Tibial nerve (tissue), 4 donors: ENCODE data around the gene B3GALT6. TPM values are rescaled to one million over a fixed set of nuclear protein-coding genes. Genes with fewer than 3 reads are reported as not detected.

ENCODE experiments used
- DNase-seq, 2 donors: peaks; one replicate each; pipeline ENCODE4 v3.0.0-alpha.2; 2019; ENCODE audit warnings: low spot score in 2 of 2
- H3K27ac ChIP-seq, 4 donors: fragments of 200-600 bp; sonication (generic) in 3 of 4; one replicate each; pipeline ENCODE4 v1.5.1; 2017 to 2019; ENCODE audit warnings: mild to moderate bottlenecking in 1 of 4
- H3K27me3 ChIP-seq, 2 donors: fragments of 200-600 bp; sonication (generic) in 1 of 2; one replicate each; pipeline versions ENCODE4 v1.5.1 to v1.6.0; 2017 to 2019
- H3K36me3 ChIP-seq, 3 donors: fragments of 200-600 bp; sonication (generic); one replicate each; pipeline ENCODE4 v1.5.1; 2018 to 2019
- H3K4me1 ChIP-seq, 4 donors: fragments of 200-600 bp; sonication (generic) in 3 of 4; one replicate each; pipeline ENCODE4 v1.5.1; 2017 to 2019
- H3K4me3 ChIP-seq, 4 donors: fragments of 200-600 bp; sonication (generic) in 3 of 4; one replicate each; pipeline ENCODE4 v1.5.1; 2017 to 2019; ENCODE audit warnings: mild to moderate bottlenecking in 1 of 4, moderate library complexity in 1 of 4
- H3K9me3 ChIP-seq, 4 donors: fragments of 200-600 bp; sonication (generic) in 3 of 4; one replicate each; pipeline ENCODE4 v1.5.1; 2017 to 2019
- EP300 ChIP-seq, 2 donors: sonication (generic); formaldehyde crosslinking; IDR thresholded peaks; one replicate each; pipeline ENCODE4 v1.6.1; 2017; ENCODE audit warnings: antibody characterized with exemption in 2 of 2, mild to moderate bottlenecking in 1 of 2
- POLR2A ChIP-seq, 2 donors: fragments of 450-650 bp; IDR thresholded peaks; one replicate each; pipeline ENCODE4 v1.6.1; 2017; ENCODE audit warnings: antibody characterized with exemption in 2 of 2, mild to moderate bottlenecking in 2 of 2, moderate library complexity in 2 of 2
- WGBS, 2 donors: methylation state at CpG; one replicate each; pipeline ENCODE4 v1.1.5; 2018; 5-methylcytosine and 5-hydroxymethylcytosine counted together
- total RNA-seq, 4 donors: library from RNA; depleted of rRNA; stranded (reverse); fragments of >200 nt; gene quantifications; one replicate each; pipeline ENCODE4 v1.1.0, GENCODE V29; 2016
- TF ChIP-seq, protein P1 (sequence below), 5 experiments: fragments of 200-600 bp in 3 of 5; fragments of 450-650 bp in 2 of 5; sonication (generic) in 3 of 5; IDR thresholded peaks; one replicate each; pipeline ENCODE4 v1.5.1; 2016 to 2019; ENCODE audit warnings: antibody characterized with exemption in 5 of 5, mild to moderate bottlenecking in 3 of 5, moderate library complexity in 2 of 5

Gene B3GALT6
- total RNA-seq, 4 donors from 2014 or later: 13.3 to 24.0 (median 21.4) TPM

DNA sequence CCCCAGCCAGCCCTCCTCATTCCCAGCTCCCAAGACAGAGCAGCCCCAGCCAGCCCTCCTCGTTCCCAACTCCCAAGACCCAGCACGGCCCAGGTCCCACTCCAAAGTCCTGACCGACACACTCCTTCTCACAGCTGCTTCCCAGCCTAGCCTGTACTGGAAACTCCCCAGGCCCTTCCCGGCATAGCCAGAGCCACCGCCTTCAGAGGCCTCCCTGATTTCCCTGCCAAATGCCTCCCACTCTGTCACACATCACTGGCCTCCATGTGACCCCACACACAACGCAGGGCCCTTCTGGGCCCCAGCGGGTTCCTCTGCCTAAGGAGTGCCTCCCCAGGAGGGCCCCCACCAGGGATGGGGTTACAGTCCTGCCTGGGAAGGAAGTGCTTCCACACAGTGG lies 38.8 kb downstream of the B3GALT6 start:
- Histone ChIP-seq H3K27ac (no peak overlapping the region), H3K36me3 (peaks cover 0 to 33% (median 5%) of the 10 kb centered on the region in 3 donors), H3K4me1 (peaks cover 0 to 69% (median 38%) of the 10 kb centered on the region in 4 donors), H3K9me3 (no peaks in the 10 kb centered on the region), H3K27me3 (no peaks in the 10 kb centered on the region), H3K4me3 (no peak overlapping the region)
- TF ChIP-seq, protein P1, sequence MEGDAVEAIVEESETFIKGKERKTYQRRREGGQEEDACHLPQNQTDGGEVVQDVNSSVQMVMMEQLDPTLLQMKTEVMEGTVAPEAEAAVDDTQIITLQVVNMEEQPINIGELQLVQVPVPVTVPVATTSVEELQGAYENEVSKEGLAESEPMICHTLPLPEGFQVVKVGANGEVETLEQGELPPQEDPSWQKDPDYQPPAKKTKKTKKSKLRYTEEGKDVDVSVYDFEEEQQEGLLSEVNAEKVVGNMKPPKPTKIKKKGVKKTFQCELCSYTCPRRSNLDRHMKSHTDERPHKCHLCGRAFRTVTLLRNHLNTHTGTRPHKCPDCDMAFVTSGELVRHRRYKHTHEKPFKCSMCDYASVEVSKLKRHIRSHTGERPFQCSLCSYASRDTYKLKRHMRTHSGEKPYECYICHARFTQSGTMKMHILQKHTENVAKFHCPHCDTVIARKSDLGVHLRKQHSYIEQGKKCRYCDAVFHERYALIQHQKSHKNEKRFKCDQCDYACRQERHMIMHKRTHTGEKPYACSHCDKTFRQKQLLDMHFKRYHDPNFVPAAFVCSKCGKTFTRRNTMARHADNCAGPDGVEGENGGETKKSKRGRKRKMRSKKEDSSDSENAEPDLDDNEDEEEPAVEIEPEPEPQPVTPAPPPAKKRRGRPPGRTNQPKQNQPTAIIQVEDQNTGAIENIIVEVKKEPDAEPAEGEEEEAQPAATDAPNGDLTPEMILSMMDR (IDR thresholded peaks at IDR 0.05): no peak
- TF ChIP-seq POLR2A (IDR thresholded peaks at IDR 0.05): no peak
- TF ChIP-seq EP300 (IDR thresholded peaks at IDR 0.05): no peak
- DNase-seq: no peak
- WGBS, 2 donors: 42 to 46% methylated on average over 5 to 7 of the region's 7 CpGs

DNA sequence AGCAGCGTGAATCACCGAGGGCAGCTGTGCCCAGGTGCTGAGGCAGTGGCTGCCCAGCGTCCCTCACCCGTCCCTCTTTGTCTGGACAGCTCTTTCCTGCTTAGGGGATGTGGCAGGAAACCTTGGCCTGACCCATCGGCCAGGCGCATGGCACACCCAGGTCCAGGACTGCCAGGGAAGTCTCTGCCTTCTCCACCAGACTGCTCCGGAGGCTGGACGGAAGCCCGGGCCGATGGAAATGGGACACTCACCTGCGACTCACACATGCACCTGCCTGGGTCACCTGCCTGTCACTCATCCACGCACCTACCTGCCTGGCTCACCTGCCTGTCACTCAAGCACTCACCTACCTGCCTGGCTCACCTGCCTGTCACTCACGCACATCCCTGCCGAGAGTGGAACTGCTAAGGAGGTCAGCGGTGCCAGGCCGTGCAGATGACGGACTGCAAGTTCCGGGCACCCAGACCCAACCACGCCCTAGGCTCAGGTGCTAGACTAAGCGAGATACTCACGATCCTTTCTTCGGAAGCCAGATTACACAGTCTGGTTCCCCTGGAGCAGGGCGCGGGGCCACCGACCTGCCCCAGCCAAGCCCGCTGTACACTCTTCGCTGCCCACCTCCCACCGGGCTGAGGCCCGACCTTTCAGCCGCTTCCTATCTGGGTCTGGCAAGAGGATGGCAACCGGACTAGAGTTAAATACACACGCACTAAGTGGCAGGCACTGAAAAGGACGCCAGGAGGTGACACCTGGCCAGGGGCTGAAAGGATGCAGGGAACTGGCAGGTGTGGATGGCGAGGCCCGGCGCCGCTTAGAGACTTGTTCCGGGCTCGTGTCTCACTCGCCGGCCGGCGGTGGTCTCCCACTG lies 40.5 kb downstream of the B3GALT6 start:
- peak overlapping the region; percentile 80 to 90 (median 84) for H3K4me3 ChIP-seq
- peaks cover 0 to 69% (median 38%) of the 10 kb centered on the region in 4 donors for H3K4me1 ChIP-seq
- DNase-seq: no peak
- H3K27ac ChIP-seq: peak overlapping the region in 2 of 4 donors; percentile 87 to 89
- H3K9me3 ChIP-seq: no peaks in the 10 kb centered on the region
- peaks cover 0 to 15% (median 0%) of the 10 kb centered on the region in 3 donors for H3K36me3 ChIP-seq
- 38 to 45% methylated on average over 35 to 42 of the region's 43 CpGs for WGBS, 2 donors
- no peaks in the 10 kb centered on the region for H3K27me3 ChIP-seq
- TF ChIP-seq EP300 (IDR thresholded peaks at IDR 0.05) (no peak), POLR2A (IDR thresholded peaks at IDR 0.05) (no peak)
- TF ChIP-seq, protein P1 (IDR thresholded peaks at IDR 0.05): no peak

DNA sequence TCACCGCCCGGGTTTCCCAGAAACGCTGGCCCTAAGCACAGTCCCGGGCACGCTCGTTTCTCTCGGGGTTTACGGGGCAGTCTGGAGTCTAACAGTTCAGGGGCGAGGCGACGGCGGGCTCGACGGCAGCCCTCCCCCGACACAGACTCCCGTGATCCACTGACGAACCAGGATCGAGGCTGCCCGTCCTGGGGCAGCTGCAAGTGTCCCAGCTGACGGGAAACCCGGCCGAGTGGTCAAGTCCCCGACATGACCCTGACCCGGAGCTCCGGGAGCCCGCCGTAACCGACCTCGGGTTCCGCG lies 41.1 kb downstream of the B3GALT6 start:
- no peak for DNase-seq
- TF ChIP-seq POLR2A (IDR thresholded peaks at IDR 0.05): no peak
- no peak for TF ChIP-seq EP300 (IDR thresholded peaks at IDR 0.05)
- TF ChIP-seq, protein P1 (IDR thresholded peaks at IDR 0.05): no peak

DNA sequence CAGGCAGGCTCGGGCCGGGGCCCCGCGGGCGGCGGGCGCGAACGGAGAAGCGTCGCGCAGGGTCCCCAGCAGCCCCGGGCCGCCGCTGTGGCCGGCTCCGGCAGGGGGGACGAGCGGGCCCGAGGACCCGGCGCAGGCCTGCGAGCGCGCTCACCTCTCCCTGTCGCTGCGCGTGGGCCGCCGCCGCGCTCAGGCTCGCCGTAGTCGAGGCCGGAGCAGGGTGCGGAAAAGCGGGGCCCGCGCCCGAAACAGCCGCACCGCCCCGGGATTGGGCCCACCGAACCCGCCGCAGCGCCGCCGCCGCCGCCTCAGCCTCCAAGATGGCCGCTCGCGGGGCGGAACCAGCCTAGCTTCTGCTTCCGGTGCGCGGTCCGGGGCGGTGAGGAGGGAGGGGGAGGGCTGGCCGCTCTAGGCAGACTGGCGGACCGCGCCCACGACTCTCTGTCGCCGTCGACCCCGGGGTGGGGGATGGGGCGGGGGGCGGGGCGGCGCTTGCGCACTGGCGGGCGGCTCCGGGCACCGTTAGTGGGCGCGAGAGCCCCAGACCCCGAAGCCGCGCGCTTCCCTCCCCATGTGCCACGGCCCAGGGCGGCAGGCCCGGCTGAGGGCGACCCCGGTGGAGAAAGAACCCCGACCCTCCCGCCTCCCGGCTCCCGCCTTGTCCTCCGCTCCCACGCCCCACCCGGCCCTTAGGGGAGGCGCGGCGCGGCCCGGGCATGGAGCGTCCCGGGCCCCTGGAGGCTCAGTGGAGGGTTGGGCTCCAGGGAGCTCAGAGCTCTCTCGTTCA lies 41.7 kb downstream of the B3GALT6 start, which contains the start of gene UBE2J2:
Gene UBE2J2, minus strand, starts transcription at position 343 of the 787 bp plus-strand sequence. CDS start 5,862 bp downstream, outside the sequence.
- WGBS, 2 donors: 0 to 2% methylated on average over 11 to 34 of the region's 105 CpGs
- peaks cover 0 to 57% (median 38%) of the 10 kb centered on the region in 4 donors for H3K4me1 ChIP-seq
- H3K36me3 ChIP-seq: peaks cover 0 to 4% (median 0%) of the 10 kb centered on the region in 3 donors
- H3K27ac ChIP-seq: peak within 1 kb of the TSS; percentile 47 to 89 (median 82)
- H3K9me3 ChIP-seq: no peaks in the 10 kb centered on the region
- H3K4me3 ChIP-seq: peak within 1 kb of the TSS; percentile 80 to 90 (median 84)
- no peaks in the 10 kb centered on the region for H3K27me3 ChIP-seq
- DNase-seq: peak; percentile 85 to 92
- TF ChIP-seq POLR2A (IDR thresholded peaks at IDR 0.05): peak; percentile 51 to 70
- TF ChIP-seq, protein P1 (IDR thresholded peaks at IDR 0.05): peak in 1 of 5 experiments; percentile 12
- TF ChIP-seq EP300 (IDR thresholded peaks at IDR 0.05): peak in 1 of 2 donors; percentile 83

More for the DNA sequence above, 41.1 kb downstream of the B3GALT6 start:
- Histone ChIP-seq H3K9me3 (no peaks in the 10 kb centered on the region), H3K36me3 (peaks cover 0 to 9% (median 0%) of the 10 kb centered on the region in 3 donors), H3K4me3 (peak overlapping the region; percentile 80 to 90 (median 84)), H3K27me3 (no peaks in the 10 kb centered on the region), H3K4me1 (peaks cover 0 to 63% (median 38%) of the 10 kb centered on the region in 4 donors), H3K27ac (peak overlapping the region; percentile 47 to 89 (median 82))
- 0 to 1% methylated on average over 12 to 24 of the region's 31 CpGs for WGBS, 2 donors
